ENCODE data around the gene PCNX4. TPM values are rescaled to one million over a fixed set of nuclear protein-coding genes. Genes with fewer than 3 reads are reported as not detected.

Gene PCNX4
- total and polyA plus RNA-seq, 9 donors: 19.2 to 83.4 (median 56.8) TPM

DNA sequence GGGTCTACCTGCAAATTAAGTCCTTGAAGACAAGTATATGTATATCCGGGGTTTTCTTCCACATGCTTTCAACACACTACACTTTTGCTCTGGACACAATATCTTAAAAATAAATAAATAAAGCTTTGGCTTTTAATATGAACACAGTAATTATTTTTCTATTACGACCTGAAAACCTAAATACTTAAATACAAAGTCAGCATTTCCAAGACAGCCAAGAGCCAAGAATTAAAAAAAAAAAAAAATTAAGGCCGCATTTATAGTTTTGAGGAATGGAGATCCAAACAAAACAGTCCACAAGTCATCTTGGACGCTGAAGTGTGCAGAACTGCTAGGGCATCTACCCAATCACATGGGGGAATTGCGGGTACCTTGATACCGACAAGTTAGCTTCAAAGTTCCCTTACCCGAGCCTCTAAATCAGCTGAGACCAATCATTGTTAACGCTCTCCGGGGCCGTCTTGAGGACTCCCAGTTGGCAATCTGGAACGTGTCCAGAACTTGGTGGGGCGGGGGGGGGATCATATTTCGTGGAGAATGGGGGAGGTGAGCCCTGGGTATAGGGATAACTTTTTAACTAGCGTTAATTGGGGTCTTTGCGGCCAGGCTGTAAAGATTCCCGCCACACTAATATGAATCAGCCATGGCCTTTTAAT, 731 bp upstream of the PCNX4 start:
- no peak for TF ChIP-seq POLR2A (IDR thresholded peaks at IDR 0.05)
- TF ChIP-seq, protein P1, sequence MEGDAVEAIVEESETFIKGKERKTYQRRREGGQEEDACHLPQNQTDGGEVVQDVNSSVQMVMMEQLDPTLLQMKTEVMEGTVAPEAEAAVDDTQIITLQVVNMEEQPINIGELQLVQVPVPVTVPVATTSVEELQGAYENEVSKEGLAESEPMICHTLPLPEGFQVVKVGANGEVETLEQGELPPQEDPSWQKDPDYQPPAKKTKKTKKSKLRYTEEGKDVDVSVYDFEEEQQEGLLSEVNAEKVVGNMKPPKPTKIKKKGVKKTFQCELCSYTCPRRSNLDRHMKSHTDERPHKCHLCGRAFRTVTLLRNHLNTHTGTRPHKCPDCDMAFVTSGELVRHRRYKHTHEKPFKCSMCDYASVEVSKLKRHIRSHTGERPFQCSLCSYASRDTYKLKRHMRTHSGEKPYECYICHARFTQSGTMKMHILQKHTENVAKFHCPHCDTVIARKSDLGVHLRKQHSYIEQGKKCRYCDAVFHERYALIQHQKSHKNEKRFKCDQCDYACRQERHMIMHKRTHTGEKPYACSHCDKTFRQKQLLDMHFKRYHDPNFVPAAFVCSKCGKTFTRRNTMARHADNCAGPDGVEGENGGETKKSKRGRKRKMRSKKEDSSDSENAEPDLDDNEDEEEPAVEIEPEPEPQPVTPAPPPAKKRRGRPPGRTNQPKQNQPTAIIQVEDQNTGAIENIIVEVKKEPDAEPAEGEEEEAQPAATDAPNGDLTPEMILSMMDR (IDR thresholded peaks at IDR 0.05): no peak
- WGBS, 3 donors: 3 to 5% (median 4%) methylated on average over 16 of the region's 16 CpGs
- intact Hi-C loops (cut with DNase I): loop anchor here in 3 of 4 donors (5.0 kb wide), 3 partner anchors 61 to 156 kb away; partner anchors contain the start of genes DHRS7 (in 2 of the 3) and PPM1A (in 1 of the 3)
- Histone ChIP-seq H3K27me3 (no peaks in the 10 kb centered on the region), H3K9me3 (no peaks in the 10 kb centered on the region), H3K4me3 (peak overlapping the region; percentile 89), H3K36me3 (no peaks in the 10 kb centered on the region), H3K27ac (peak overlapping the region; percentile 76 to 98), H3K4me1 (ENCODE audit: insufficient read depth) (peaks cover 8% of the 10 kb centered on the region)
- DNase-seq: peak; percentile 62 to 75 (median 70)

DNA sequence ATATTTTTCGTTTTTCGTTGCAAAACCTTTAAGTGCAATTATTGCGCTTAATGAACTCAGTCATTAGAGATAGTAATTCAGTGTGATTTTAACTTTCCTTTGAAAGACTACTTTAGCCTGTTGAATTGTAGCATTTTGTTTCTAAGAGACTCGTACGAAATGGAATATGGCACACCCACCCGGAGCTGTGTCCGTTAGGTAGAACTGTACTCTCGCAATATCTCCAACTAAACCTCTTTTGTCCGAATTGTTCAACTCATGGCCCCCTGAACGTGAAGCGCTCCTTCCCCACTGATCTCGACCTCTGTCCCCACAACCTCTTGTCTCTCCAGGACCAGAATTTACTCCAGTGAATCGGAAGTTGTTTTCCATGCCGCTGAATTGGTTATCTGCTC, 800 bp downstream of the PCNX4 start:
- intact Hi-C loops (cut with DNase I): loop anchor here in 3 of 4 donors (5.0 kb wide), 3 partner anchors 60 to 155 kb away; partner anchors contain the start of genes DHRS7 (in 2 of the 3) and PPM1A (in 1 of the 3)

DNA sequence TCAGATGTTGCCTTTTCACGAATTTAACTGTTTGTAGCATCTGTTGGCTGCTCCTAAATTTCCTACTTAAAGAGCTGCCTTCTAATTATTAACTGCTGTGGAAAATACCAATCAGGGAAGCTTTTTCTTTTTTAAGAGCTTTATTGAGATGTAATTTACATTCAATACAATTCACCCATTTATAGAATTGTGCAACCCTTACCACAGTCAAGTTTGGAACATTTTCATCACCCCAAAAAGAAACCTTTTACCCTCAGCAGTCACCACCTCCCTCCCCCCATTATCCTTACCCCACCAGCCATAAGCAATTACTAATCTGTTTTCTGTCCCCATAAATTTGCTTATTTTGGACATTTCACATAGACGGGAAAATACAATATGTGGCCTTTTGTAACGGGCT, 1.4 kb downstream of the PCNX4 start:
- Histone ChIP-seq H3K9me3 (no peaks in the 10 kb centered on the region), H3K4me3 (peak overlapping the region; percentile 89), H3K27me3 (no peaks in the 10 kb centered on the region), H3K36me3 (no peaks in the 10 kb centered on the region), H3K27ac (peak overlapping the region; percentile 76 to 98), H3K4me1 (ENCODE audit: insufficient read depth) (peaks cover 8% of the 10 kb centered on the region)
- DNase-seq: no peak
- 7 to 9% (median 9%) methylated on average over 3 of the region's 3 CpGs for WGBS, 3 donors
- TF ChIP-seq, protein P1 (IDR thresholded peaks at IDR 0.05): no peak
- TF ChIP-seq EP300 (IDR thresholded peaks at IDR 0.05) (no peak), POLR2A (IDR thresholded peaks at IDR 0.05) (no peak)
- intact Hi-C loops (cut with DNase I): loop anchor here in 3 of 4 donors (5.0 kb wide), 3 partner anchors 59 to 154 kb away; partner anchors contain the start of genes DHRS7 (in 2 of the 3) and PPM1A (in 1 of the 3)

More for the DNA sequence above, 800 bp downstream of the PCNX4 start:
- Histone ChIP-seq H3K4me1 (ENCODE audit: insufficient read depth) (peaks cover 8% of the 10 kb centered on the region), H3K27ac (peak overlapping the region; percentile 76 to 98), H3K9me3 (no peaks in the 10 kb centered on the region), H3K27me3 (no peaks in the 10 kb centered on the region), H3K36me3 (no peaks in the 10 kb centered on the region), H3K4me3 (peak overlapping the region; percentile 89)
- TF ChIP-seq POLR2A (IDR thresholded peaks at IDR 0.05) (no peak), EP300 (IDR thresholded peaks at IDR 0.05) (no peak)
- TF ChIP-seq, protein P1 (IDR thresholded peaks at IDR 0.05): no peak
- 0 to 1% (median 0%) methylated on average over 14 of the region's 14 CpGs for WGBS, 3 donors
- peak in 3 of 5 donors; percentile 31 to 44 (median 31) for DNase-seq

DNA sequence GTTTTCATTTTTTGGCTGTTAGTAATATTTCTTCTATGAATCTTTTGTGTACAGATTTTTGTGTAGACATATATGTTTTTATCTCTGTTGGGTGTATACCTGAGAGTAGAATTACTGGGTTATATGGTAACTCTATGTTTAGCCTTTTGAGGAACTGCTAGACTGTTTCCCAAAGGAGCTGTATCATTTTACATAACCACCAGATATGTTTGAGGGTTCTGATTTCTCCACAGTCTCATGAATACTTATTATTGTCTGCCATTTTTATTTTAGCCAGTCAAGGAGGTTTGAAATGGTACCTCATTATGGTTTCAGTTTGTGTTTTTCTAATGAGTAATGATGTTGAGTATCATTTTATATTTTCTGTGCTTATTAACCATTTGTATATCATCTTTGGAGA, 1.9 kb downstream of the PCNX4 start:
- no peak for DNase-seq
- Histone ChIP-seq H3K36me3 (no peaks in the 10 kb centered on the region), H3K27me3 (no peaks in the 10 kb centered on the region), H3K4me3 (peak overlapping the region; percentile 89), H3K4me1 (ENCODE audit: insufficient read depth) (peaks cover 8% of the 10 kb centered on the region), H3K9me3 (no peaks in the 10 kb centered on the region), H3K27ac (peak overlapping the region in 1 of 2 donors; percentile 98)
- intact Hi-C loops (cut with DNase I): loop anchor here in 3 of 4 donors (5.0 kb wide), 3 partner anchors 59 to 154 kb away; partner anchors contain the start of genes DHRS7 (in 2 of the 3) and PPM1A (in 1 of the 3)
- TF ChIP-seq EP300 (IDR thresholded peaks at IDR 0.05) (no peak), POLR2A (IDR thresholded peaks at IDR 0.05) (no peak)
- TF ChIP-seq, protein P1 (IDR thresholded peaks at IDR 0.05): no peak

Measured in ovary (tissue), 9 donors.